ENCODE results near the gene RSPH6A.

RSPH6A gene

GRCh38 chr19:45824531-45825262, 9.6 kb upstream of the RSPH6A start:
- no peak for DNase-seq

- no peak for DNase-seq
Observed at GRCh38 chr19:45824041-45824471, 8.9 kb upstream of the RSPH6A start.

GRCh38 chr19:45823182-45823581, 8.1 kb upstream of the RSPH6A start:
- no peak for DNase-seq

GRCh38 chr19:45822716-45823115, 7.6 kb upstream of the RSPH6A start:
- DNase-seq = no peak

GRCh38 chr19:45821570-45821969, 6.5 kb upstream of the RSPH6A start:
- no peak for DNase-seq

GRCh38 chr19:45821103-45821521, 6.0 kb upstream of the RSPH6A start:
- DNase-seq = no peak

- DNase-seq = no peak
Observed at GRCh38 chr19:45820413-45821102, 5.5 kb upstream of the RSPH6A start.

- DNase-seq = no peak
Observed at GRCh38 chr19:45819769-45820168, 4.7 kb upstream of the RSPH6A start.

GRCh38 chr19:45817725-45818301, 2.7 kb upstream of the RSPH6A start:
- DNase-seq = no peak

- DNase-seq = peak; percentile 88 to 96 (median 91)
Observed at GRCh38 chr19:45817010-45817724, 2.1 kb upstream of the RSPH6A start.

- no peak for DNase-seq
Observed at GRCh38 chr19:45816236-45817009, 1.3 kb upstream of the RSPH6A start.

GRCh38 chr19:45815481-45816216, 541 bp upstream of the RSPH6A start:
- no peak for DNase-seq

- DNase-seq = no peak
Observed at GRCh38 chr19:45814166-45814780, 835 bp downstream of the RSPH6A start.

- no peak for DNase-seq
Observed at GRCh38 chr19:45812297-45812696, 2.8 kb downstream of the RSPH6A start.

- peak in 1 of 5 donors; percentile 38 for DNase-seq
Observed at GRCh38 chr19:45809643-45810159, 5.4 kb downstream of the RSPH6A start.

GRCh38 chr19:45805719-45806118, 9.4 kb downstream of the RSPH6A start:
- no peak for DNase-seq

- DNase-seq = no peak
Observed at GRCh38 chr19:45804959-45805230, 10.2 kb downstream of the RSPH6A start.

GRCh38 chr19:45804140-45804958, 10.8 kb downstream of the RSPH6A start:
- no peak for DNase-seq

- DNase-seq = no peak
Observed at GRCh38 chr19:45801603-45802175, 13.4 kb downstream of the RSPH6A start.

GRCh38 chr19:45800070-45800553, 15.0 kb downstream of the RSPH6A start:
- DNase-seq = no peak
